Measurements from ENCODE around the gene TMEM69.

- TF ChIP-seq CTCF (IDR thresholded peaks at IDR 0.05) = no peak
- TF ChIP-seq POLR2A (IDR thresholded peaks at IDR 0.05) = no peak
Observed at GRCh38 chr1:45685308-45686014, 2.5 kb upstream of the TMEM69 start.

Data from esophagus squamous epithelium (tissue), 4 donors.